Activated CD8-positive, alpha-beta memory T cell treated with anti-CD3 and anti-CD28 coated beads, Interleukin-2, amount 50 U/mL, for 24 hours (primary cell): ENCODE results near the gene KRT24.
"Not testable (repeated sequence)": the region's sequence is repeated elsewhere in the genome, so short reads cannot be mapped to it uniquely, and the experiment has no call there.

ENCODE experiments used
- DNase-seq: peaks from one replicate; pipeline ENCODE4 v3.0.0-alpha.2; 2020; ENCODE audit errors: extremely low read depth

KRT24 gene

GRCh38 chr17:40703652-40704051, at the start of gene KRT24:
KRT24 (minus strand) TSS chr17:40703752; CDS start chr17:40703693, 59 bp downstream.
- DNase-seq, result no peak

GRCh38 chr17:40751065-40751464, 47.5 kb upstream of the KRT24 start:
- no peak for DNase-seq

- DNase-seq, result no peak
Observed at GRCh38 chr17:40750391-40750790, 46.8 kb upstream of the KRT24 start.

GRCh38 chr17:40748666-40749065, 45.1 kb upstream of the KRT24 start:
- DNase-seq, result not testable (repeated sequence)

DNA sequence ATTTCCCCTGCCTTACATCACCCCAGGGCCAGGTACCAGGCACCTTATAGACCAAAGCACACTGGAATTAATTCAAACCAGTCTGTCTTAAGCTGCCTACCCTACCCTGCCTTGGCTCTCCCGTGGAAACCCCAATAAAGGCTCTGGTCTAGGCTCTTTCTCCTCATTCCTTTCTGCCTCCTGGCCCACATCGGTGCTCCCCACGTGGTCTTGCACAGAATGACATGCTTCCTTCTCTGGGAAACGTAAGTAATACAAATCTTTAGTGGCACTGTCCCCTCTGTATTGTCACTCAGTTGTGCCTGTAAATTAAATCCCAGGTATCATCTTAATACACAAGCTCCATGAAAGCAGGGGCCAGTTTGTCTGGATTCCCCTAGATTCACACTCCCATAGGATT, 35.0 kb upstream of the KRT24 start:
- DNase-seq, result no peak

- no peak for DNase-seq
Observed at GRCh38 chr17:40735016-40735415, 31.5 kb upstream of the KRT24 start.

GRCh38 chr17:40734018-40734417, 30.5 kb upstream of the KRT24 start:
- no peak for DNase-seq

DNA sequence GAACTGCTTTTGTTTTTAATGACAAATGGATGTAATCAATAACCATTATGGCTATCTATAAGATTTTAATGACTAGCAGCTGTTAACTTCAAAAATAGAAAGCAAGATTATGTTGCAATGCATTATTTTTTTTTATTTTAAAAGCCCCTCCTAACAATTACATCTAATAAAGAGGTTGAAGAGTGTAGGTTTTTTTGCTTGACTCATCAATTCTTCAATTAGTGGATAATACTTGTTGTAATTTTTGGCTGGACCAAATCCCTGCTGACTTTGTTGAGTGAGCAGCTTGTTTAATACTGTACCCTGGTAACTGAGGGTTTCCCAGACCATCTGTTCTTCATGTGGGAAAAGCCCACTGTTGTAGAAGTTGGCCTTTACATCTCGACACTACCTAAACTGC, 27.4 kb upstream of the KRT24 start:
- no peak for DNase-seq

GRCh38 chr17:40727447-40728231, 24.1 kb upstream of the KRT24 start:
- no peak for DNase-seq

DNA sequence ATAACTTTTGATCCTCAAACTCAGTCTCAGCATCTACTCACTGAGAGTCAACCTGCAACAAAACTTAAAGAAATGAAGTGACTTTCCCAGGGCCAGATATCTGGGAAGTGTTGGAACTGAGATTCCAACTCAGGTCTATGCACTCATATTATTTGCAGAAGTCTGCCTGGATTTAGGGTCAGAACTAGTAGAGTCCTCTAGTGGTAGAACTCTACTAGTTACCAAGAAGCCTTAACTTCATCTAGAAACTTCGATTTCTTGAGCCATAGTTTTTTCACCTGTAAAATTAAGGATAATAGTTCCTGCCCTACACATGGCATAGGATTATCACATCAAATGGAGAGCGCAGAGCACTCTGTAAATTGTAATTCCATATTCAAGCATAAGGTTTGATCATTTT, 23.4 kb upstream of the KRT24 start:
- DNase-seq, result no peak

- no peak for DNase-seq
Observed at GRCh38 chr17:40724656-40725055, 21.1 kb upstream of the KRT24 start.

DNA sequence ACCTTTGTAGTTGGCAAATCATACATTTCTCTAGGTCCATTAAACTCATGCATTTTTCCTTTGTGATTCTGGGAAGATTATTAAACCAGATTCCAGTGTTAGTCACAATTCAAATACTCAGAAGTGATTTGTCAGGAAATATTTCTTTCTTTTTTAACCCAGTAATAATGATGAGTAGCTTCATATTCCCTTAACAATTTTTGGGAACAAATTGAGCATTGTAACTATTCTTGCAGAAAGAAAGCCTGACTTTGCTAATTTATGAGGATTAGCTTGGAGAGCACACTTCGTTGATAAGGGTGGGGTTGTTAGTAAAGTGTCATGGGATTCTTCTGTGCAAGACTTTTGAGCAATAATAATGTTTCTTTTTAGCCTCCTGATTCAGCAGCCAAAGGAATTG, 18.7 kb upstream of the KRT24 start:
- DNase-seq, result no peak

GRCh38 chr17:40720899-40721298, 17.3 kb upstream of the KRT24 start:
- DNase-seq, result no peak

DNA sequence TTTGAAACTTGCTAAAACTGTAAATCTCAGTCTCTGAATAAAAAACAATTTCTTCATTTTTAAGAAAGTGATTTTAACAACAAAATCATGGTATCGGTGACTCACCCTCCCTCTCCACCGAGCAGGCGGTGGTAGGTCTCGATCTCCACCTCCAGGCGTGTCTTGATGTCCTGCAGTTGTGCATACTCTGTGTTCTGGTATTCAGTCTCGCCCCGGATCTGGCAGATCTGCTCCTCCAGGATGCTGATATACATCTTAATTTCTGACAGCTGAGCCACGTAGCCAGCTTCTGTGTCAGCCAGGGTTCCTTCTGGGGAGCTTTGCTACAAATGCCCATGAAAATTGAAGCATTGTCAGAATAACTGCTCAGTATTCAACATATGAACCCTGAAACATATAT, 15.4 kb upstream of the KRT24 start:
- no peak for DNase-seq

GRCh38 chr17:40717776-40718175, 14.2 kb upstream of the KRT24 start:
- DNase-seq, result no peak

DNA sequence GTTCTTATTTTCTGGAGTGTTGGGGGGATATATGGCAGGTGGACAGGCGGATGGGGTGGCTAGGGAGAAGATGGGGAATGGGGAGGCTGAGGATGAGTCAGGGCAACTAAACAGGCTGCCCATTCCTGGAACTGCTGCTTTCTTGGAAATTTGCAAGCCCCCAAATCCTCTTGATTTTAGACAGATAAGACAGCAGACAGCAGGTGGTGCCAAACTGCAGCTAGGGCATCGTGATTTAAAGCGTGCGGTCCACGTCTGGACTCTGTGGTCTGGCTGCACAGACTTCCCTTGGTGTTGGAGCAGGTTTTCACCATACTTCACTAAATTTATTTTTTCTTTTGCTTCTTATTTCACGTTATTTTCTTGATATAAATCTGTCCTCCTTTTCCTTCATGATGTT, 10.9 kb upstream of the KRT24 start:
- no peak for DNase-seq

DNA sequence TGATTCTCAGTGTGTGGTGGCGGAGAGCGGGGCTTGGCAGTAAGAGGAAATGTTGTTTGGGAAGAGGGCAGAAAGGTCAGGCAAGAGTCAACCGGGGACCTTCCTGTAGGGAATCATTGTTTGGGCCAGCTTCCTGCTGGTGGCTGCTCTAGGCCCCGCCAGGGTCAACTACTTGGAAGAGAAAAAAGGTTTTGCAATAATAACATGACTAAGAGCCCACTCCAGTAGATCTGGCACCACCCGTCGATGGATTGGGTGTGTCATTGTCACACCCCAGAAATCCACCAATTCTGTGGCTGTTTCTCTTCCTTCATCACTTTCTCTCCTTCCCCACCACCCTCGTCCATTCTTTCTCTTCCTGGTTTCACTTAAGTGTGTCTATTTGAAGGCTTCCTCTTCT, 4.2 kb upstream of the KRT24 start:
- no peak for DNase-seq

- no peak for DNase-seq
Observed at GRCh38 chr17:40705584-40705983, 2.0 kb upstream of the KRT24 start.

GRCh38 chr17:40702271-40702670, 1.3 kb downstream of the KRT24 start:
- no peak for DNase-seq

DNA sequence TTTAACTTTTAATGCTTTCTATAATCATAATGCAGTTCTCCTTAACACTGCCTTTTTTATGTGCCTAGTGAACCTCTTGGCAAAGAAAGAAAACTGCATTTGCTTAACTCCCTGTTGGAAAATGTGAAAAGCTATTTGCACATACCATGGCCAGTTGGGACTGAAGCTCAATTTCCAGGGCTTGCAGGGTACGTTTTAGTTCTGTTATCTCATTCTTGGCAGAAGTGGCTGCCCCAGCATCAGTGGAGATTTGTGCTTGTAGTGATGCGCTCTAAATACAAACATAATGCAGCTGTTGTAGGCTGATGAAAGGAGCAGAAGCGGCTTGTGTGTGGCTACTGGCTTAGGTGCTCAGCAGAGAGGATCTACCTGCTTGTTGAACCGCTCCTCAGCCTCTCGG, 3.7 kb downstream of the KRT24 start:
- DNase-seq, result no peak

DNA sequence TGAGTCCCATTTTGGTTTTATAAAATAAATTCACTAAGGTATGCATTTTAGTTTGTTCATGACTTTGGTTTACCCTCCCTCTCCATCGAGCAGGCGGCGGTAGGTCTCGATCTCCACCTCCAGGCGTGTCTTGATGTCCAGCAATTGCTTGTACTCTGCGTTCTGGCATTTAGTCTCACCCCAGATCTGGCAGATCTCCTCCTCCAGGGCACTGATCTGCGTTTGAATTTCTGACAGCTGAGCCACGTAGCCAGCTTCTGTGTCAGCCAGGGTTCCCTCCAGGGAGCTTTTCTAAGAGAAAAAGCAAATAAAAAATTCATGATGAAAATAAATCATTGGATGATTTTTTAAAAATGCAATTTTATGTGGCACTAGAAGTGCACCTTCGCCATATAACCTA, 4.2 kb downstream of the KRT24 start:
- no peak for DNase-seq

DNA sequence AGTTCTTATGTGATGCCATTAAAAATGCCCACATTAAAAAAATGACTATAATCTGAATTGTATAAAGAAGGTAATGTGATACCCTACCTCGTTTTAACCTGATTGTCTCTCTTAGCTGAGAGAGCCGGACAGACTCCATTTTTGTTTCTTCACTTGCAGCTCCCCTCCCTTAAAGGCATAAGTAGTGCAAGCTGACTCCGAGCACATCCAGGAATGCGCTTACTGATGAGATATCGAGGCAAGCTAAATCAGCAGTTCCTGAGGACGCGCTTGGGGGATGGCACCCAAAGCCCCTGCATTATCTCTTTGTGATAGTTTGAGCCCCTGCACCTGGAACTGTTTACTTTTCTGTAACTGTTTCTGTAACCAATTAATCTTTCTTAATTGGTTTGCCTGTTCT, 6.3 kb downstream of the KRT24 start:
- no peak for DNase-seq

GRCh38 chr17:40696651-40697072, 6.9 kb downstream of the KRT24 start:
- DNase-seq, result no peak

DNA sequence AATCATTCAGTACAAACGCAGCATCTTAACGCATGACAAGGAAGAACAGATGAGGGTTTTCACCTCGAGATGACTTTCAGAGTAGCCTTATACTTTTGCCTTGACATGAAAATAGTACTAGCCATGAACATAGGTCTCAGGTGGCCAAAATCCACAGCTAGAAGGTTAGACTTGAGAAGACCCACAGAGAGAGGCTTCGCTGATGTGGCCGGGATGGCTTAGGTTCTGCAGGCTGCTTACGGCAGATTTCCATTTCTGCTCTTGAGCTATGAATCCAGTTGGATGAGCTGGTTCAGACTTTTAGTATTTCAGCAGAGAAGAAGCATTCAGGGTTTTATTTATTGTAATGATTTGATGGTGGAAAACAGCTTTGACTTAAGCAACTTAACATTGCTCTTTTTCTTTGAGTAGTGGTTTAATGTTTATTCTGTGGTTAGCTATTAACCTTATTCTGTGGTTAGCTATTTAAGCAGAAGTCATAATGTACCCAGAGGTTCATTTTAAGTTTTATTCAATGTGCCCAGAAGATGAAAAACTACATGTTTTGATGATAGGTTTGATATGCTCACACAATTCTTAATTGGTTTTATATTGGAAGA, 7.6 kb downstream of the KRT24 start:
- no peak for DNase-seq
